ENCODE data around the gene ZNF683.

- TF ChIP-seq CTCF (IDR thresholded peaks at IDR 0.05) (no peak), POLR2A (IDR thresholded peaks at IDR 0.05) (no peak), POLR2AphosphoS5 (IDR thresholded peaks at IDR 0.05) (no peak)
Observed at GRCh38 chr1:26351590-26352337, 20.8 kb downstream of the ZNF683 start.
